BLaER1 (cell line): ENCODE measurements around the gene ALDOA.

Experiments used
- H3K27ac ChIP-seq: shearing (Covaris generic); formaldehyde crosslinking; 2 replicates; pipeline ENCODE4 v1.8.1; 2022
- H3K27me3 ChIP-seq: shearing (Covaris generic); formaldehyde crosslinking; 2 replicates; pipeline ENCODE4 v1.8.1; 2022
- H3K36me3 ChIP-seq: shearing (Covaris generic); formaldehyde crosslinking; 2 replicates; pipeline ENCODE4 v1.8.1; 2022
- H3K4me1 ChIP-seq: shearing (Covaris generic); formaldehyde crosslinking; 2 replicates; pipeline ENCODE4 v1.8.1; 2022
- H3K4me2 ChIP-seq: shearing (Covaris generic); formaldehyde crosslinking; 2 replicates; pipeline ENCODE4 v1.8.1; 2022
- H3K4me3 ChIP-seq: shearing (Covaris generic); formaldehyde crosslinking; 2 replicates; pipeline ENCODE4 v1.8.1; 2022
- H3K9ac ChIP-seq: shearing (Covaris generic); formaldehyde crosslinking; 2 replicates; pipeline ENCODE4 v1.8.1; 2022
- H3K9me3 ChIP-seq: shearing (Covaris generic); formaldehyde crosslinking; 2 replicates; pipeline ENCODE4 v1.8.1; 2022
- H4K20me1 ChIP-seq: shearing (Covaris generic); formaldehyde crosslinking; 2 replicates; pipeline ENCODE4 v1.8.1; 2022
- Cebpa-rat ChIP-seq: shearing (Covaris generic); IDR thresholded peaks from 2 replicates; pipeline ENCODE4 v1.8.1; 2022

The ALDOA gene

GRCh38 chr16:30060836-30061554, 4.6 kb upstream of the ALDOA start:
- Histone ChIP-seq H3K9me3 (no peaks in the 10 kb centered on the region), H3K4me2 (peak overlapping the region; percentile 45), H3K4me1 (peaks cover 32% of the 10 kb centered on the region), H3K9ac (no peak overlapping the region), H3K27me3 (no peaks in the 10 kb centered on the region), H3K4me3 (no peak overlapping the region), H3K36me3 (peaks cover 8% of the 10 kb centered on the region; the same call in 1 of the 2 replicates), H3K27ac (no peak overlapping the region), H4K20me1 (peaks cover 4% of the 10 kb centered on the region)
- no peak for TF ChIP-seq Cebpa-rat

- H3K9me3 ChIP-seq = no peaks in the 10 kb centered on the region
- peaks cover 28% of the 10 kb centered on the region for H4K20me1 ChIP-seq
- H3K4me2 ChIP-seq = peak overlapping the region; percentile 94
- no peaks in the 10 kb centered on the region for H3K27me3 ChIP-seq
- peak overlapping the region; percentile 97 for H3K27ac ChIP-seq
- H3K36me3 ChIP-seq = peaks cover 32% of the 10 kb centered on the region
- H3K9ac ChIP-seq = peak overlapping the region; percentile 95
- no peak for TF ChIP-seq Cebpa-rat
- peak overlapping the region; percentile 97 for H3K4me3 ChIP-seq
- peaks cover 53% of the 10 kb centered on the region for H3K4me1 ChIP-seq
These were observed 2.2 kb upstream of the ALDOA start for GRCh38 chr16:30063278-30063892.

GRCh38 chr16:30063893-30064728, 1.4 kb upstream of the ALDOA start:
- H3K27me3 ChIP-seq = no peaks in the 10 kb centered on the region
- H3K27ac ChIP-seq = peak overlapping the region; percentile 97

GRCh38 chr16:30064729-30065101, 845 bp upstream of the ALDOA start:
- H3K9me3 ChIP-seq = no peaks in the 10 kb centered on the region
- peaks cover 42% of the 10 kb centered on the region for H4K20me1 ChIP-seq
- H3K27ac ChIP-seq = peak overlapping the region; percentile 97
- H3K36me3 ChIP-seq = peaks cover 44% of the 10 kb centered on the region
- H3K9ac ChIP-seq = peak overlapping the region; percentile 95
- peak overlapping the region; percentile 94 for H3K4me2 ChIP-seq
- H3K4me1 ChIP-seq = peaks cover 66% of the 10 kb centered on the region
- peak overlapping the region; percentile 97 for H3K4me3 ChIP-seq
- no peak for TF ChIP-seq Cebpa-rat
- no peaks in the 10 kb centered on the region for H3K27me3 ChIP-seq

More at GRCh38 chr16:30063893-30064728, 1.4 kb upstream of the ALDOA start:
- Histone ChIP-seq H3K4me3 (peak overlapping the region; percentile 97), H3K4me2 (peak overlapping the region; percentile 94), H3K36me3 (peaks cover 40% of the 10 kb centered on the region), H4K20me1 (peaks cover 36% of the 10 kb centered on the region), H3K9ac (peak overlapping the region; percentile 95), H3K4me1 (peaks cover 60% of the 10 kb centered on the region), H3K9me3 (no peaks in the 10 kb centered on the region)
- no peak for TF ChIP-seq Cebpa-rat

GRCh38 chr16:30065943-30066760, 592 bp downstream of the ALDOA start:
- no peak for TF ChIP-seq Cebpa-rat
- Histone ChIP-seq H3K4me1 (peaks cover 64% of the 10 kb centered on the region), H3K36me3 (peaks cover 54% of the 10 kb centered on the region), H3K9ac (peak overlapping the region; percentile 95), H3K27me3 (no peaks in the 10 kb centered on the region), H4K20me1 (peaks cover 56% of the 10 kb centered on the region), H3K4me2 (peak overlapping the region; percentile 94), H3K4me3 (peak overlapping the region; percentile 97), H3K27ac (peak overlapping the region; percentile 97), H3K9me3 (no peaks in the 10 kb centered on the region)

GRCh38 chr16:30066761-30067583, 1.4 kb downstream of the ALDOA start:
- Histone ChIP-seq H4K20me1 (peaks cover 64% of the 10 kb centered on the region), H3K9ac (peak overlapping the region; percentile 95), H3K4me3 (peak overlapping the region; percentile 97), H3K36me3 (peaks cover 62% of the 10 kb centered on the region), H3K27me3 (no peaks in the 10 kb centered on the region), H3K4me1 (peaks cover 60% of the 10 kb centered on the region), H3K27ac (peak overlapping the region; percentile 97), H3K4me2 (peak overlapping the region; percentile 94), H3K9me3 (no peaks in the 10 kb centered on the region)
- TF ChIP-seq Cebpa-rat = no peak

GRCh38 chr16:30067584-30067916, 2.0 kb downstream of the ALDOA start:
- Histone ChIP-seq H3K4me1 (peaks cover 58% of the 10 kb centered on the region), H3K36me3 (peaks cover 68% of the 10 kb centered on the region), H3K4me3 (peak overlapping the region; percentile 97; the same call in 1 of the 2 replicates), H3K27me3 (no peaks in the 10 kb centered on the region), H4K20me1 (peaks cover 66% of the 10 kb centered on the region), H3K27ac (peak overlapping the region; percentile 97; the same call in 1 of the 2 replicates), H3K4me2 (peak overlapping the region; percentile 94), H3K9me3 (no peaks in the 10 kb centered on the region), H3K9ac (peak overlapping the region; percentile 95)
- no peak for TF ChIP-seq Cebpa-rat

GRCh38 chr16:30068333-30068732, 2.8 kb downstream of the ALDOA start:
- Histone ChIP-seq H3K4me1 (peaks cover 50% of the 10 kb centered on the region), H3K4me2 (peak overlapping the region; percentile 94), H3K4me3 (no peak overlapping the region; the same call in 1 of the 2 replicates)

More at GRCh38 chr16:30068333-30068732, 2.8 kb downstream of the ALDOA start:
- Histone ChIP-seq H3K9me3 (no peaks in the 10 kb centered on the region), H3K9ac (peak overlapping the region; percentile 46; the same call in 1 of the 2 replicates), H3K36me3 (peaks cover 75% of the 10 kb centered on the region), H3K27ac (no peak overlapping the region), H3K27me3 (no peaks in the 10 kb centered on the region), H4K20me1 (peaks cover 66% of the 10 kb centered on the region)
- no peak for TF ChIP-seq Cebpa-rat
